Activated T-cell treated with anti-CD3 and anti-CD28 coated beads, Interleukin-2, amount 50 U/mL, for 1 hour (primary cell): ENCODE data around the gene HOXC12.

ENCODE experiments used
- DNase-seq: peaks from one replicate; pipeline ENCODE4 v3.0.0-alpha.2; 2020

The HOXC12 gene

DNA sequence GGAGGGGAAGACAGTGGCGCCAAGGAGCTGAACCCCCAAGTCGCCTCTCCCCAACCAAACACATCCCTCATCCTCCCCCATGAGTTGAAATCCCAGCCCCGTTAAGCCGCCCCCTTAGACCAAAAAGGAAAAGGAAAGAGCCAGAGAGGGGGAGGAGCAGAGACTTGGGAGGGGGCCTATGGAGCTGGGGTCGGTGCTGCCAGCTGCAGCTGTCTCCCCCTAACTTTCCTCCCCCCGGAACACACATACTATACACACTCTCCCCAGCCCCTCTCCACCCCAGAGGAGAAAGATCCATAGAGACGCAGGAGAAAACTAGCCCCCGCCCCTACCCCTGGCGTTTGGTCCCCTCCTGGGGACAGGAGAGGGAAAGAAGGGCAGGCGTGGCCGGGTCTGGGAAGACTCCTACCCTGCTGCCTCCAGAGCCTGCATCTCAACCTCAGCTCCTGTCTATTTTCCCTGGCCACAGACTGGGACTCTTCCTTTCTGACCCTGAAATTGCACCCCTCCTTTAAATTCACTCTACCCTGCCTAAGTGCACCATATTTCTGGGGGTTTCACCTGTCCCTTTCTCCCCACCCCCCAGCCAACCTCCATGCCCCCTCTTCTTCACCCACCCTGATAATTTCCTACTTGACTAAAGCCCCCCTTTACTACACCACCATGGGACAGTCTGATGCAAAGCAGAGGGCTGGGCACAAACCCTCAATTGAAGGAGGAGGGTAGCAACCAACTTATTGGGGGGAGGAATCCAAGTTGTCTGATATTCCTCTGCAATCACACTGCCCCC is 43.6 kb downstream of the HOXC12 start:
- no peak for DNase-seq

GRCh38 chr12:53998900-53999236 is 44.2 kb downstream of the HOXC12 start:
- DNase-seq = no peak

DNA sequence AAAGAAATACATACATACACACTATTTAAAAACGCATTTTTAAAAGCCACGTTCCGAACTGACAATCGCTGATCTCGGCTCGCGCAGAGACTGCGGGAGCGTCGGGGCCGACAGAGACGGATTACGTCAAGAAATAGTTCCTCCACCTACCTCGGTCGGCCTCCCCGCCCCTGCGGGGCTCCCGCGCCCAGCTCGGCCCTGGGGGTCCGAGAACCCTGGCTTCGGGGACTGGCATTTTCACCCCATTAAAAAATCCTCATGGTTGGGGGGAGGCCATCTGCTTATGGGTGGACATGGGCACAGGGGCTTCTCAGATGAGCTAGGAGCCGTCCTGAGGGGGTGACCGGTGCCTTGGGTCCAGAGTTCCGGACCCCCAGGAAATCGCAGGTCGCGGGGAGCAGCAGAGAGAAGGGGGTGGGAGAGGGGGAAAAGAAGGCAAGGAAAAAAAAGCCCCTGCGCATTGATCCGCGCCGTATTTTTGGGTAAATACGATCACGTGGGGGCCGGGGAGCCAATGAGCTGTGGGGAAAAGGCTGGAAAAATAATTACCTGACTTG is 44.9 kb downstream of the HOXC12 start:
- DNase-seq = no peak

DNA sequence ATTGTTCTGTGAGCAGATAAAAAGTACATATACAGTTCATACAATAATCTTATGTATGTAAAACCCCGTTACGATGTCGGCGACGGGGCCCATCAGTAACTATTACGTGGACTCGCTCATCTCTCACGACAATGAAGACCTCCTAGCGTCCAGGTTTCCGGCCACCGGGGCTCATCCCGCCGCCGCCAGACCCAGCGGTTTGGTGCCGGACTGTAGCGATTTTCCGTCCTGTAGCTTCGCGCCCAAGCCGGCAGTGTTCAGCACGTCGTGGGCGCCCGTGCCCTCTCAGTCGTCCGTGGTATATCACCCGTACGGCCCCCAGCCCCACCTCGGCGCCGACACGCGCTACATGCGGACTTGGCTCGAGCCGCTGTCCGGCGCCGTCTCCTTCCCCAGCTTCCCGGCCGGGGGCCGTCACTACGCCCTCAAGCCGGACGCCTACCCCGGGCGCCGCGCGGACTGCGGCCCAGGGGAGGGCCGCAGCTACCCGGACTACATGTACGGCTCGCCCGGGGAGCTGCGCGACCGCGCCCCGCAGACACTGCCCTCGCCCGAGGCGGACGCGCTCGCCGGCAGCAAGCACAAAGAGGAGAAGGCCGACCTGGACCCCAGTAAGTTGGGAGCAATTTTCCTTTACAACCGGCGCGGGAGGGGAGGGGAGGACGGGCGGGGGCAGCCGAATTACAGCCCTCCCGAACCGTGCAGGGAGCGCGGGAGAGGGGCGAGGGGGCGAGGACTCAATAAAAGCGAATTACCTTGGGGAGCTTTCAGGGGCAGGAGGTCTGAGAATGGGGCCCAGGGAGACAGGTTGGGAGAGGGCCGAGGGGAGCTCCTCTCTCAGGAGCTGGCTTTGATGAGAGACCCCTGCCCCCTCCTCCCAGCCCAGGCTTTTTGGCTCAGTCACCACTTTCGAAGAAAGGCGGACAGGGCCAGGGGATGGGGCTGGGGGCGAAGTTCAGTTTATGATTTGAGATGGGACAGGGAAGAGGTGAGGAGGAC is 45.7 kb downstream of the HOXC12 start, which contains the start of gene HOXC9:
Gene HOXC9, plus strand, starts transcription at position 46 of the 999 bp plus-strand sequence. Its CDS starts 28 bp downstream, at position 74.
- no peak for DNase-seq

DNA sequence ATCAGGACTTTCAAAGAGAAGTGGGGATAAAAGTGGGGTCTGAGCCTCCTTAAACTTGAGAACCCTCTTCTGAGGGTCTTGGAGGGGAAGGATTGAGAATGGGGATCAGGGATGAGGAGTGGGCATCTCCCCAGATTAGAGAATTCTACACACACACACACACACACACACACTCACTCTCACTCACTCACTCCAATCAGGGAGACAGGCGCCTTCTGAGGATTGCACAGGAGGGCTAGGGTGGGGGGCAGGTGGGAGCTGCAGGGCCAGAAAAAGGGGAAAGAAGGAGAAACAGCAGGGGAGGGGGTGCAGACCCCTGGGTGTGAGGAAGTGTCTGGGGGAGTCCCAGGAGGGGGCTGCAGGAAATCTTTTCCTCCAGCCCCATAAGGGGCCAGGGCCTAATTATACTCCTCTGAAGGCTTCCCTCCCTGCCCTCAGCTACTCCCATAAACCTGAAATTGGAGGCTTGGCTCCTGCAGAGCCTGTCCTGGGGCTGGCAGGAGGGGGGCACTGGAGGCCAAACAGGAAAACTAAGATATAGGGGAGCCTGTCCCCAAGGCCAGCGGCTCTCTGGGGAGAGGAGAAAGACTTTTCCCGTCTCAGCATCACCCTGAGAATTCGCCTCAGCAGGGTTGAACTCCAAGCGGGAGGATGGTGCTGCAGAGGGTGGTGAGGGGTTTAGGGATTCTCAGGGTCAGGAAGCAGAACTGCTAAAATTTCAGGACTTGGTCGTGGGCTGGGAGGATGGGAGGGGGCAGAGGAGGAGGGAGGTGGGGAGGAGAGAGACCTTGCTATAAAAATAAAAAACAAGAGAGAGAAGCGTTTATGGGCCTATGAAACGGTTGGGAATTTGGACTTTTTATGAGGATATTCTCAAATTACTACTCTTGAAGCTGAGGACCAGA is 46.8 kb downstream of the HOXC12 start:
- DNase-seq = no peak

DNA sequence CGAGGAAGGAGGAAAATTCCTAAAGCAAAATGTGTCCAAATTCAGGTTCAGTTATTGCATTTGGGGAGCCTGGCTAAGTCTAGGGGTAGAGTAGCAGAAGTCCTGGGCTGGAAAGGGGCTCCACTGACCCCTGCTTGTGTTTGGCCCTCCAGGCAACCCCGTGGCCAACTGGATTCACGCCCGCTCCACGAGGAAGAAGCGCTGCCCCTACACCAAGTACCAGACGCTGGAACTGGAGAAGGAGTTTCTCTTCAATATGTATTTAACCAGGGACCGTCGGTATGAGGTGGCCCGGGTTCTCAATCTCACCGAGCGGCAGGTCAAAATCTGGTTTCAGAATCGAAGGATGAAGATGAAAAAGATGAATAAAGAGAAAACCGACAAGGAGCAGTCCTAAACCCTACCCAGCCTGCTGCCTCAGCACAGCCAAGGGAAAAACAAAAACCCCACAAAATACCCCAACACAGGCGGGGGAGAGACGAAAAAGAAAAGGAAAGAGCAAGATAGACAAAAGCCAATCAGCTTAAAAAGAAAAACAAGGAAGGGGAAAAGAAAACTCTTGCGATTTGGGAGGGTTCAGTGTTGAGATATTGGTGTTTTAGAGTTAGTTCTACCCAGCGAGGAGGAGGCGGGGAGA is 47.7 kb downstream of the HOXC12 start:
- no peak for DNase-seq

DNA sequence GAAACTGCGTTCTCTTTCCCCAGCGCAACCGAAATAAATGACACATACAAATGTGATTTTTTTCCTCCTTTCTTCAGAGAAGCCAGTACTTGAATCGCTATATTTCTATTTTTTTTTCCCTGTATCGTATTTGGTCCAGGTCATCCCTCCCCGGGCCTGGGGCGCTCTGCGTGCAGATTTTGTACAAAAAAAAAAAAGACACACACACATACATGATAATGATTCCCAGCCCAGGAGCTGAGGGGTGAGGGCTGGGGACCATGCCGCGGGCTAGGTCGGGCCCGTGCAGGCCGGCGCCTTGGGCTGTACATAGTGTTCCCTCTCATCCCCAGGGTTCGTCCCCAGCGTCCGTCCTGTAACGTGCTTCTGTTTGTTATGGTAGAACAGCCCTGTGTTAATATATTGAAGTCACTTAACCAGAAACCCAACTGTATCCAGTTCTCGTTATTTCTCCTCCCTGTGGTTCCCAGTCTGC is 48.2 kb downstream of the HOXC12 start:
- DNase-seq = no peak

DNA sequence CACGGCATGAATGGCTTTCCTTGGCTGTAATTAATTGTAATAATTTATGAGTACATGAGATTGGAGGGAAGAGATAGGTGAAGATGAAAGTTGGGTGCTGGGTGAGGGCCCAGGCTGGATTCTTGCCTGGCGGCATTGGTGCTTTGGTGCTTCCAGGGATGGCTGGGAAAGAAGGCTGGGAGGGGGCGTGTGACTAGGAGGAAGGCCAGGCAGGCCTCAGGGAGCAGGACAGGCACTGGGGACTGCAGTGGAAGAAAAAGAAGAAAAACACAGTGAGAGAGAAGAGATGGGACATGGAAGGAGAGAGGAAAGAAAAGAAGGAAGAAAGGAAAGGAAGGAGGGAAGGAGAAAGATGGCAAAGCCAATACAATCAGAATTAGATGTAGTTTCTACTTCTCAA is 48.9 kb downstream of the HOXC12 start:
- no peak for DNase-seq

- DNase-seq = no peak
These were observed 49.5 kb downstream of the HOXC12 start for GRCh38 chr12:54004063-54004840.

GRCh38 chr12:54004841-54005530 is 50.3 kb downstream of the HOXC12 start:
- DNase-seq = no peak

DNA sequence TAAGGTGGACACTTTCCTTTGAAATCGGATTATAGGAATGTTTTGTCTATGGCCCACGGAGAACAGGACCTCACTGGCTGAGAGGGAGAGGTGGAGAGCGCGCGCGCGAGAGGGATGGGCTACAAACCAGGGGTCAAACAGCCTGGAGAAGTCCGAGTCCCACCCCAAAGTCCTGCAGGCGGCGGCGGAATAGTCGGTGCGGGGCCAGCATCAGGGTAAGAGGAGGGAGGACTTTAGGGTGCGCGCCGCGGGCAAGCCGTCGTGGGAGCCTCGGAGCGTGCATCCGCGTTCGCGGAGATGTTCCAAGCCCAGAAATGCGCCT is 50.8 kb downstream of the HOXC12 start:
- DNase-seq = no peak

- peak; percentile 88 for DNase-seq
These were observed 51.3 kb downstream of the HOXC12 start for GRCh38 chr12:54005853-54006558.

DNA sequence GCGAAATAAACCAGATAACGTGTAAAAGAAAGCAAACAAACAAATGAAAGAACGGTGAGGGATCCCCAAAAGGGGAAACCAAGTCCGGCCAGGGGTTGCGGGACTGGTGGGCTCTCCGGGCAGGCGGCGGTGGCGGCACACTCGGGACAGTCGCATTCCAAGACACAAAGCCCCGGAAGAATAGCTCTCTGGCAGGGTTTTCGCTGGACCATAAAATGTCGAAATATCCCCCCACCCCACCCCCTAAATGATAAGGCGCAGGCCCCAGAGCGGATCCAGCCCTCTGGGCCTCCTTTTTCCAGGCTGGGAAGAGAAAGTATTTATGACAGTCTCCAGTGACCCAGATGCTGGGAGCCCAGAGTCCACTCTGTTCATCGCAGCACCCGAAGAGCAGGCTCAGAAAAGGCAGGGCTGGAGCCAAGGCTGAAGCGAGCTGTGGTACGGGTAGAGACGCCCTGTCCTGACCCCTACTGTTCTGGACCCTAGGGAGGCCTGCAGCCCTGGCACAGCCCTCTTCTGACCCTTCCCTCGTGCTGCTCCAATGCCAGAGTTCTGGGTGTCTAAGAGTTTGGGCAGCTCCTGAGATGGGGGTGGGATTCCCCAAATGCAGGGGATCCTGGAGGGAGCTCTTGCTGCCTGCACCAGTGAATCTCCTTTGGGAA is 52.0 kb downstream of the HOXC12 start:
- DNase-seq = no peak

DNA sequence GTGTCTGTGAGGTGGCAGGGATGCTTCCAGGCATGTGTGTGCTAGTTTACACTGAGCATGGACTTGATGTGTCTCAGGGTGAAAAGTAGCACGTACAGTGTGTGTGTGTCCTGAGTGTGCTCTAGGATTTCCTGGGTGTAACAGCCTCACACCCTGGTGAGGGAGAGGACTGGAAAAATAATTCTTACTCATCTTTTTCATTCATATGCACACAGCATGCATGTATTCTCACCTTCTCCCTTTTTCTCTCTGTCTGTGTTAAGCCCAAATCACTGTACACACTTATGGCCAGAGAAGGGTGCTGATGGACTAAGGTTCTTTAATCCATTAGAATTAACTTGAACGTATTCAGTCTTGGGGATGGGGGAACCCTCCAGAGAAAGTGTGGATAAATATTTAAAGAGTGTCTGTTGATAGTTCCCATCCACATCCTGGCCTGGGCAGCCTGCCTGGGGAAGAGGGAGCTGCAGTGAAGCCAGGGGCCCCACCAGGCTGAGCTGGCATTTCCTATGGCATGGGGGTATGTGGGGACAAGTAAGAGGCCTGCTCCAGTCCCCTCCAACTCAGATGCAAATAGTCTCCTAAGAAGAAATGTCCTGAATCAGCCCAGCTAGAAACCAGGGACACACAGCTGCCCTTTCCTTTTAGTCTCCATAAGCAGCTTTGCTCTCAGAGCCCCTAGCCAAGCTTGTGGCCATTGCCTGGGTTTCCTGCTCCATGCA is 53.0 kb downstream of the HOXC12 start:
- no peak for DNase-seq

GRCh38 chr12:54008260-54008552 is 53.5 kb downstream of the HOXC12 start:
- DNase-seq = no peak
